Cortex of kidney (tissue), 1 donor: ENCODE data around the gene GRIN2D.

ENCODE experiments used
- DNase-seq: peaks from one replicate; lab custom pipeline; 2025; lab: John Stamatoyannopoulos, UW

The GRIN2D gene

DNA sequence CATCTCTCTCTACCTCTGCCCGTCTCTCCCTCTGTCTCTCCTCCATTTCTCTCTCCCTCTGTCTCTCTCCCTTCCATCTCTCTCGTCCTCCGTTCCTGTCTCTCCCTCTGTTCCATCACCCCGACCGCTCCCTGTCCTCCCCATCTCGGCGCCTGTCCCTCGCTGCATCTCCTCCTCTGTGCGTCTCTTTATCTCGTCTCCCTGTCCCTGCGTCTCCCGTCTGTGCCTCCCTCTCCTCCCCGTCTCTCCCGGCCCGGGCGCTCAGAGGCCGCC is 4.6 kb downstream of the GRIN2D start:
- no peak for DNase-seq

- DNase-seq = no peak
These were observed 5.1 kb downstream of the GRIN2D start for GRCh38 chr19:48398375-48399235.

GRCh38 chr19:48400018-48400742 is 6.7 kb downstream of the GRIN2D start:
- no peak for DNase-seq

DNA sequence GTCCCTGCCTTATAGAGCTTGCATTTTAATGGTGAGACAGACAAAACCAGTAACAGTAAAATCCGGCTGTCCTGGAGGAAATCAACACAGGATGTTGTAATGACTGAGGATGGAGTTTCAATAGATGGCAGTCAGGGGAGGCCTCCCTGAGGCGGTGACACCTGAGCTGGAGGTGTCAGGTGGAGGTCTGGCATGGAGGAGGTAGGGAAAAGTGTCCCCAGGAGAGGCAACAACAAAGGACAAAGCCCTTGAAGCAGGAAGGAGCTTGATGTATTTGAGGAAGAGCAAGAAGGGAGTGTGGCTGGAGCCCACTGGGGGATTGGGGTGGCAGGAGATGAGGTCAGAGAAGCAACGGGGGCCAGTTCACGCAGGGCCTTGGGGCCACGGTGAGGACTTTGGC is 7.8 kb downstream of the GRIN2D start:
- no peak for DNase-seq

DNA sequence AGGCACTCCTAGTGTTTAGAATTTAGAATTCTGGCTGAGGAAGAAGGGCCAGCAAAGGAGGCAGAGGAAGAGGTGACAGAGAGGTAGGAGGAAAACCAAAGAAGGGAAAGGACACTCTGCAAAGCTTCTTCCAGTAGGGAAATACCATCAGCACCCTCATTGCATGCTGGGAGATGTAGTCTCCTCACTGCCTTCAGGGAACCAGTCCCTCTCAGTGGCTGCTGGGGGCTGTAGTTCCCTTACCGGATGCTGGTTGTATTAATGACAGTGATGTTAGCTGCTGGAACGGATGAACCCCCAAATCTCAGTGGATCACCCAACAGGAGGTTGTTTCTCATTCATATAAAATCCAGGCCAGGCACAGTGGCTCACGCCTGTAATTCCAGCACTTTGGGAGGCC is 10.1 kb downstream of the GRIN2D start:
- no peak for DNase-seq

GRCh38 chr19:48405010-48405659 is 11.7 kb downstream of the GRIN2D start:
- DNase-seq = no peak

DNA sequence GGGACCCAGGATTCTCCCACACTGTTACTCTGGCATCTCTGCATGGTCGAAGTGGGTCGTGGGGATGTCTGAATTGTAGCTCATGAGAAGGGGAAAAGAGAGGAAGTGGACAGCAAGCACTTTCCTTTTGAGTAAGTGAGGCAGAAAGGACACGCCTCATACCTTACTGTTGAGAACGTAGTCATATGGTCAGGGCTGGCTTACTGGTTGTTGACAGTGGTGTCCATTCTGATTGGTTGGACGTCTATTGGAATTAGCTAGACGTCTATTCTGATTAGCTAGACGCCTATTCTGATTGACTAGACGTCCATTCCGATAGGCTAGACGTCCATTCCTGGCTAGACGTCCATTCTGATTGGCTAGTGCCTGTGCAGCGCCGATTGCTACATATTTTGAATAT is 12.4 kb downstream of the GRIN2D start:
- DNase-seq = no peak

DNA sequence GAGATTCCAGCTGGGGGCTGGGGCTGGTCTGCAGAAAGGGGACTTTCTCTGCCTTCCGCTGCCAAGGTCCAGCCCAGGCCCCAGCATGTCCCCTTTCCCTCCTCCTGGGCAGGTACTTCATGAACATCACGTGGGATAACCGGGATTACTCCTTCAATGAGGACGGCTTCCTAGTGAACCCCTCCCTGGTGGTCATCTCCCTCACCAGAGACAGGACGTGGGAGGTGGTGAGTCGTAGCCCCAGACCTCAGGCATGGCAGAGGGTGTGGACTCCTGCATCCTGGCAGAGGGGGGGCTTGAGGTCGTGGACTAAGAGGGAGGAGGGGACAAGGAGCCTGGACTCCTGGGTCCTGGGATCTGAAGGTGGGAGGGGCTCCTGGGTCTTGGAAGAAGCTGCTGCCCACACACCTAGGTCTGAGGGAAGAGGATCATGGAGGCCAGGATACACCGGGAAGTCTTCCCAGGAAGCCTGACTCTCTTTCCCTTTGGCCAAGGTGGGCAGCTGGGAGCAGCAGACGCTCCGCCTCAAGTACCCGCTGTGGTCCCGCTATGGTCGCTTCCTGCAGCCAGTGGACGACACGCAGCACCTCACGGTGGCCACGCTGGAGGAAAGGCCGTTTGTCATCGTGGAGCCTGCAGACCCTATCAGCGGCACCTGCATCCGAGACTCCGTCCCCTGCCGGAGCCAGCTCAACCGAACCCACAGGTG is 20.6 kb downstream of the GRIN2D start:
- DNase-seq = no peak

GRCh38 chr19:48415395-48415794 is 21.9 kb downstream of the GRIN2D start:
- DNase-seq = no peak

DNA sequence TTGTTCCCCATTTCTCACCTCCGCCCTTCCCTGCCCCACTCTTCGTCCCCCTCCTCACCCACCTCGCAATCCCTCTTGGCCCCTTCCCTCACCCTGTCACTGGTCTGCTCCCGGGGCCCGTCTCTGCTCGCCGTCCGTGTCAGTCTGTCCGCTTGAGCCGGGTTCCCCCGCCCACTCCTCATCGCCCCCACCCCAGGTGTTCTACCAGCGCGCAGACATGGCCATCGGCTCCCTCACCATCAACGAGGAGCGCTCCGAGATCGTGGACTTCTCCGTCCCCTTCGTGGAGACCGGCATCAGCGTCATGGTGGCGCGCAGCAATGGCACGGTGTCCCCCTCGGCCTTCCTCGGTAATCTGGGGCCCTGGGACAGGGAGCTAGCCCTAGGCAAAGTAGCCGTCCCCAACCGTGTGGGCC is 22.3 kb downstream of the GRIN2D start:
- no peak for DNase-seq

DNA sequence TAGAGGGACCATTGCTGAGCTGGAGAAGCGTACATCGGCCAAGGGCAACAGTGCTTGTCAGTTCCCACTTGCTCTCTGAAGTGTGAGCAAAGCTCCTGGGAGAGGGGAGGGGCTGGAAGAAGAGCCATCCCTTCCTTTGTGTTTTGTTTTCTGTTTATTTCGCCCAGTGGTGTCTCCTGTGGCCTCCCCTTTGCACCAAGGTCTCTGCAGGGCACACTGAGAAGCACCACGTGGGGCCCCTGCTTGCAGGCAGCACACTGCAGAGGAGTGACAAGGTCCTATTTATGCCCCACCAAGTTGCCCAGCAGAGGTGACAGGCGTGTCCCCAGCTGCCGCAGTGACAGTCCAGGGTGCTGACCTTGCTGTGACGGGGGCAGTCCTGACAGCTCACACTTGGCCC is 24.0 kb downstream of the GRIN2D start:
- no peak for DNase-seq

DNA sequence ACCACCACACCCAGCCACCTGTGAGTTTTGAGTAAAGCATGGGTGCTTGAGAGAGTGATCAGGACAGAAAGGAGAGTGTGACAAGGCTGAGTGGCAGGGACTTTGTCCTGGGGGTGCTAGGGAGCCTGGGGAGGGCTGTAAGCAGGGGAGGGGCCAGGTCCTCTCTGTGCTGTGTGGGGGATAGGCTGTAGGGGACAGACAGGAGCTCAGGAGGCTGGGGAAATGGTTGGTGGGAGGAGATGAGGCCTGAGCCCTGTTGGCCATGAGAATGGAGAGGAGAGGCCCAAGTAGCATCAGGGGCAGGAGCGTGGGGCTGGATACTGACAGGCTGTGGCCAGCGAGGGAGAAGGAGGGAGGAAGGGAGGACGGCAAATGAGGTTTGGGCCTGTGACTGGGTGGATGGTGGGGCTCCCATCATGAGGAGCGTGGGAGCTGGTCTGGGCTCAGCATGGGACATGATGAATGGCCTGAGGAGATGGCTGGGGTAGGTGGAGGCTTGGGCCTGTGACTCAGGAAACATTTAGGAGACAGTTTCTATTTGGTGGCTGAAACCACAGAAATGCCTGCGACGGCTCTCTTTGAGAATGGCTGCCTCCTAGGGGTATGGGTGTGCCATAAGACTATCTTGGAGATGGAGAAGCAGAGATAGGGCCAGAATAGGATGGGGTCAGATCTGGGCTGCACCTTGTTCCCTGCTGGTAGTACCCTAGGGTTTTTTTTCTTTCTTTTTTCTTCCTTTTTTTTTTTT is 25.0 kb downstream of the GRIN2D start:
- DNase-seq = no peak

DNA sequence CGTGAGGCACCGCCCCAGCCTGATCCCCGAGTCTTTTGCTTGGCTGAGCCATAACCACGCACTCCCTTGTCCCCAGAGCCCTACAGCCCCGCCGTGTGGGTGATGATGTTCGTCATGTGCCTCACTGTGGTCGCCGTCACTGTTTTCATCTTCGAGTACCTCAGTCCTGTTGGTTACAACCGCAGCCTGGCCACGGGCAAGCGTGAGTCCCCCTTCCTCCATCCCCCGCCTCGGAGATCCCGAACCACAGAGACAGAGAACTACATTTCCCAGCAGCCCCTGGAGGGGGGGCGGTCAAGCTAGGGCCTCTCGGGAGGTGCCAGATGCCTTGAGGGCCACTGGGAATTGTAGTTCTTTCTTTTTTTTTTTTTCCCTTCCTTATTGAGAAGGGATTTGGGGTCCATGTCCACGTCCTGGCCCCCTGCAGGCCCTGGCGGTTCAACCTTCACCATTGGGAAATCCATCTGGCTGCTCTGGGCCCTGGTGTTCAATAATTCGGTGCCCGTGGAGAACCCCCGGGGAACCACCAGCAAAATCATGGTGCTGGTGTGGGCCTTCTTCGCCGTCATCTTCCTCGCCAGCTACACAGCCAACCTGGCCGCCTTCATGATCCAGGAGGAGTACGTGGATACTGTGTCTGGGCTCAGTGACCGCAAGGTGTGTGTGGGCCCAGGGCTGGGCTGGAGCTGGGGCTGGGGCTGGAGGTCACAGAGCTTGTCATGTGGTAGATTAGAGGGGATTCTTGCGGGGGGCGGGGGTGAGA is 25.9 kb downstream of the GRIN2D start:
- DNase-seq = no peak

- DNase-seq = no peak
These were observed 28.1 kb downstream of the GRIN2D start for GRCh38 chr19:48421548-48421947.

- no peak for DNase-seq
These were observed 31.3 kb downstream of the GRIN2D start for GRCh38 chr19:48424694-48425219.

GRCh38 chr19:48428670-48429069 is 35.2 kb downstream of the GRIN2D start:
- no peak for DNase-seq

DNA sequence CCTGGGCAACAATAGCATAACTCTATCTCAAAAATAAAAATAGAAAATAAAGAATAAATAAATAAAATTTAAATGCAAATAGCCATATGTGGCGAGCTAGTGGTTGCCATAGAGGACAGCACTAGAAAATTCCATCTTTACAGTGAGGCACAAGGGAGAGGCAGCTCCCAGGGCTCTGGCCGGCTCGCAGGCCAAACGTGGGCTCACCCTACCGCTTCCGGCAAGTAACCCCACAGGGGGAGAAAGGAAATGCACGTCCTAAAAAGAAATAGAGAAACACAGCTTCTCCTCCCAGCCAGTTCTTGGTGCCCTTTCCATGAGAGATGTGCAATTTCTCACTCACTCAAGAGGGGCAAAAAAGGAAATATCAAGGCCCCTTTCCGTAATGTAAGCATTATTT is 39.9 kb downstream of the GRIN2D start:
- DNase-seq = no peak

GRCh38 chr19:48436586-48436985 is 43.1 kb downstream of the GRIN2D start:
- DNase-seq = no peak

DNA sequence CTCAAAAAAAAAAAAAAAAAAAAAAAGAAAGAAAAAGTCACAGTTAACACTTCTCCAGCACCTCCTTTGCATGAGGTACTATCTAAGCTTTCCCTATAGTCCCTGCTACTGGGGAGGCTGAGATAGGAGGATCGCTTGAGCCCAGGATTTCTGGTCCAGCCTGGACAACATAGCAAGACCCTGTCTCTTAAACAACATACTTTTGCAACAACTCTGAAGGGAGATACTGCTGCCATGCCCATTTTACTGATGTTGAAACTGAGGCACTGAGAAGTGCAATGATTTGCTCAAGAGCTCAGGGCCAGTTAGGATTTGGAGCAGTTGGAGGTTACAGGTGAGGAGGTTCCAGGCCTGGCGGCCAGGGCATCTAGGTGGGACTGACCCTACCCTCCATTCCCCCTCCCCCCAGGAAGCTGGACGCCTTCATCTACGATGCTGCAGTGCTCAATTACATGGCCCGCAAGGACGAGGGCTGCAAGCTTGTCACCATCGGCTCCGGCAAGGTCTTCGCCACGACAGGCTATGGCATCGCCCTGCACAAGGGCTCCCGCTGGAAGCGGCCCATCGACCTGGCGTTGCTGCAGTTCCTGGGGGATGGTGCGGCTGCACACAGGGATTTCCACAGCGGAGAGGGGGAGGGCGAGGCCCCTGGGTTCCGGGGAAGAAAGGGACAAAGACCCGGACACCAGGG is 48.0 kb downstream of the GRIN2D start:
- DNase-seq = no peak
